Thyroid gland (tissue), 4 donors: ENCODE data around the gene UBXN2A. TPM values are rescaled to one million over a fixed set of nuclear protein-coding genes. Genes with fewer than 3 reads are reported as not detected.
A peak's percentile ranks its signal among the peaks of the same experiment; 100 is the strongest.

Source experiments
- DNase-seq, 2 donors: peaks; one replicate each; pipeline ENCODE4 v3.0.0-alpha.2; 2019
- H3K27ac ChIP-seq, 3 donors: fragments of 200-600 bp; sonication (generic); 1 replicate in 2 of 3; 2 replicates in 1 of 3; pipeline ENCODE4 v1.5.1; 2016 to 2019; ENCODE audit warnings: mild to moderate bottlenecking in 1 of 3, moderate library complexity in 1 of 3
- H3K27me3 ChIP-seq: fragments of 200-600 bp; sonication (generic); one replicate; pipeline ENCODE4 v1.5.1; 2019
- H3K36me3 ChIP-seq, 2 donors: fragments of 200-600 bp; sonication (generic); one replicate each; pipeline ENCODE4 v1.5.1; 2016 to 2019
- H3K4me1 ChIP-seq, 2 donors: fragments of 200-600 bp; sonication (generic); one replicate each; pipeline ENCODE4 v1.5.1; 2017 to 2019
- H3K4me3 ChIP-seq, 3 donors: fragments of 200-600 bp; sonication (generic); replicated peaks in 1 of 3; 1 replicate in 2 of 3; 2 replicates in 1 of 3; pipeline ENCODE4 v1.5.1; 2016; ENCODE audit warnings: mild to moderate bottlenecking in 1 of 3
- H3K9me3 ChIP-seq: fragments of 200-600 bp; sonication (generic); one replicate; pipeline ENCODE4 v1.5.1; 2017
- POLR2A ChIP-seq, 2 donors: fragments of 450-650 bp; IDR thresholded peaks; one replicate each; pipeline ENCODE4 v1.6.1; 2017; ENCODE audit warnings: antibody characterized with exemption in 2 of 2, mild to moderate bottlenecking in 2 of 2, moderate library complexity in 1 of 2
- WGBS, 2 donors: methylation state at CpG; one replicate each; pipeline ENCODE4 v1.1.5; 2017; 5-methylcytosine and 5-hydroxymethylcytosine counted together
- intact Hi-C: fragments of 100-400 bp; cut with DNase I; formaldehyde crosslinking; loops from one replicate; pipeline ENCODE4 v1.15.1; 2023
- total RNA-seq, 4 donors: library from RNA; depleted of rRNA; stranded (reverse); fragments of >200 nt; gene quantifications; one replicate each; pipeline ENCODE4 v1.2.3, GENCODE V29; 2016
- TF ChIP-seq, protein P1 (sequence below), 6 experiments: fragments of 200-600 bp in 3 of 6; fragments of 450-650 bp in 3 of 6; sonication (generic) in 3 of 6; IDR thresholded peaks; one replicate each; pipeline ENCODE4 v1.5.1; 2016 to 2019; ENCODE audit warnings: antibody characterized with exemption in 6 of 6, mild to moderate bottlenecking in 2 of 6, inconsistent platforms in 1 of 6, moderate library complexity in 1 of 6

The UBXN2A gene
- 10 to 100 TPM; 10.7 to 14.9 (median 13.7) TPM for total RNA-seq

DNA sequence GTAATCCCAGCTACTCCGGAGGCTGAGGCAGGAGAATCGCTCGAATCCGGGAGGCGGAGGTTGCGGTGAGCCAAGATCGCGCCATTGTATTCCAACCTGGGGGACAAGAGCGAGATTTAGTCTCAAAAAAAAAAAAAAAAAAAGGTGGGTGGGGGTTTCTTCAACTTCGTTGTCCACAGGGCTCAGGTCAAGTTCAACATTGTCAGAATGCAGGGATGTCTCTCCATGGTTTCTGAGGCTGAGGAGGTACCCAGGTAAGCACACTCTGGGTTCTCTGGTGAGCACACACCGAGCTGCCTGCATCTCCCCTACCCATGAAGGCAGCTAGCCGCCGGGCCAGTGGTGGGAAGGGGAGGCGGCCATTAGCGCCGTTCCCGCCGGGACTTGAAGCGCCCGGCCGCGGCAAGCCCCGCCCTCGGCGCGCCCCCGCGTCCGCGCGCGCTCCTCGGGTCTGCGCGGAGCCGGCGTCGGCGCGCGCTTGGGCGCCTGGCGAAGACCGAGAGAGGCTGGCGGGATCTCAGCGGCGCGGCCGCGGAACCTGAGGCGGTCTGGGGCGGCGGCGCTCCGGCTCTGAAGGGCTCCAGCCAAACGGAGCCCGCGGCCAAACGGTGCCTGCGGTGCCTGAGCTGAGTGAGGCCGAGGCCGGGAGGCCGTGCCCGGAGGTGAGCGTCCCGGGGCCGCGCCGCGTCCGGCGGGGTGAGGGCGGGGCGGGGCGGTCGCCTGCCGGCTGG, at the start of gene UBXN2A:
Gene UBXN2A, plus strand, starts transcription at position 477 of the 731 bp plus-strand sequence. CDS start 17,852 bp downstream, outside the sequence.
- 1 to 2% methylated on average over 27 to 28 of the region's 77 CpGs for WGBS, 2 donors
- intact Hi-C loops, result loop anchor here (10.0 kb wide), 1 partner anchor 135 kb away; the partner anchor contains the start of gene SF3B6
- no peaks in the 10 kb centered on the region for H3K27me3 ChIP-seq
- TF ChIP-seq POLR2A (IDR thresholded peaks at IDR 0.05), result peak; percentile 29 to 86
- TF ChIP-seq, protein P1, sequence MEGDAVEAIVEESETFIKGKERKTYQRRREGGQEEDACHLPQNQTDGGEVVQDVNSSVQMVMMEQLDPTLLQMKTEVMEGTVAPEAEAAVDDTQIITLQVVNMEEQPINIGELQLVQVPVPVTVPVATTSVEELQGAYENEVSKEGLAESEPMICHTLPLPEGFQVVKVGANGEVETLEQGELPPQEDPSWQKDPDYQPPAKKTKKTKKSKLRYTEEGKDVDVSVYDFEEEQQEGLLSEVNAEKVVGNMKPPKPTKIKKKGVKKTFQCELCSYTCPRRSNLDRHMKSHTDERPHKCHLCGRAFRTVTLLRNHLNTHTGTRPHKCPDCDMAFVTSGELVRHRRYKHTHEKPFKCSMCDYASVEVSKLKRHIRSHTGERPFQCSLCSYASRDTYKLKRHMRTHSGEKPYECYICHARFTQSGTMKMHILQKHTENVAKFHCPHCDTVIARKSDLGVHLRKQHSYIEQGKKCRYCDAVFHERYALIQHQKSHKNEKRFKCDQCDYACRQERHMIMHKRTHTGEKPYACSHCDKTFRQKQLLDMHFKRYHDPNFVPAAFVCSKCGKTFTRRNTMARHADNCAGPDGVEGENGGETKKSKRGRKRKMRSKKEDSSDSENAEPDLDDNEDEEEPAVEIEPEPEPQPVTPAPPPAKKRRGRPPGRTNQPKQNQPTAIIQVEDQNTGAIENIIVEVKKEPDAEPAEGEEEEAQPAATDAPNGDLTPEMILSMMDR (IDR thresholded peaks at IDR 0.05), result no peak
- DNase-seq, result peak; percentile 76 to 78
- H3K9me3 ChIP-seq, result no peaks in the 10 kb centered on the region
- peak within 1 kb of the TSS; percentile 61 to 91 (median 91) for H3K27ac ChIP-seq
- H3K4me1 ChIP-seq, result peaks cover 7 to 13% of the 10 kb centered on the region in 2 donors
- H3K4me3 ChIP-seq, result peak within 1 kb of the TSS; percentile 55 to 74 (median 58)
- no peaks in the 10 kb centered on the region for H3K36me3 ChIP-seq

GRCh38 chr2:23900133-23900532, 40.1 kb upstream of the UBXN2A start:
- no peaks in the 10 kb centered on the region for H3K36me3 ChIP-seq
- H3K27me3 ChIP-seq, result no peaks in the 10 kb centered on the region
- H3K27ac ChIP-seq, result no peak overlapping the region
- intact Hi-C loops, result no loop called here
- TF ChIP-seq, protein P1 (IDR thresholded peaks at IDR 0.05), result no peak
- TF ChIP-seq POLR2A (IDR thresholded peaks at IDR 0.05), result no peak
- WGBS, 2 donors, result 97 to 98% methylated on average over 8 of the region's 8 CpGs
- DNase-seq, result no peak
- no peak overlapping the region for H3K4me3 ChIP-seq
- no peaks in the 10 kb centered on the region for H3K9me3 ChIP-seq
- H3K4me1 ChIP-seq, result peaks cover 0 to 39% of the 10 kb centered on the region in 2 donors

GRCh38 chr2:23900541-23901322, 39.5 kb upstream of the UBXN2A start:
- Histone ChIP-seq H3K36me3 (no peaks in the 10 kb centered on the region), H3K27ac (no peak overlapping the region), H3K9me3 (no peaks in the 10 kb centered on the region), H3K4me3 (no peak overlapping the region), H3K4me1 (peaks cover 0 to 40% of the 10 kb centered on the region in 2 donors), H3K27me3 (no peaks in the 10 kb centered on the region)
- no peak for DNase-seq
- 65 to 68% methylated on average over 9 of the region's 9 CpGs for WGBS, 2 donors
- intact Hi-C loops, result no loop called here
- TF ChIP-seq POLR2A (IDR thresholded peaks at IDR 0.05), result no peak
- TF ChIP-seq, protein P1 (IDR thresholded peaks at IDR 0.05), result no peak

GRCh38 chr2:23901966-23902846, 38.1 kb upstream of the UBXN2A start:
- no peaks in the 10 kb centered on the region for H3K9me3 ChIP-seq
- 75 to 76% methylated on average over 6 of the region's 6 CpGs for WGBS, 2 donors
- peaks cover 0 to 40% of the 10 kb centered on the region in 2 donors for H3K4me1 ChIP-seq
- H3K36me3 ChIP-seq, result no peaks in the 10 kb centered on the region
- H3K4me3 ChIP-seq, result no peak overlapping the region
- TF ChIP-seq POLR2A (IDR thresholded peaks at IDR 0.05), result no peak
- TF ChIP-seq, protein P1 (IDR thresholded peaks at IDR 0.05), result no peak
- intact Hi-C loops, result no loop called here
- no peak for DNase-seq
- H3K27me3 ChIP-seq, result no peaks in the 10 kb centered on the region
- no peak overlapping the region for H3K27ac ChIP-seq
